GM21619 (cell line): Measurements from ENCODE around the gene PRPS2.

Source experiments
- ATAC-seq: cut with Tn5 transposase; IDR thresholded peaks from one replicate; pipeline ENCODE4 v1.9.1; 2021; ENCODE audit not compliant: unreplicated experiment

Gene PRPS2

GRCh38 chrX:12791257-12792228 is at the start of gene PRPS2:
Gene PRPS2, plus strand, starts transcription at chrX:12791412. Its CDS starts 86 bp downstream, at chrX:12791498.
- ATAC-seq = peak; percentile 67

GRCh38 chrX:12741416-12741815 is 49.8 kb upstream of the PRPS2 start:
- ATAC-seq = no peak

GRCh38 chrX:12747433-12747832 is 43.8 kb upstream of the PRPS2 start:
- no peak for ATAC-seq

DNA sequence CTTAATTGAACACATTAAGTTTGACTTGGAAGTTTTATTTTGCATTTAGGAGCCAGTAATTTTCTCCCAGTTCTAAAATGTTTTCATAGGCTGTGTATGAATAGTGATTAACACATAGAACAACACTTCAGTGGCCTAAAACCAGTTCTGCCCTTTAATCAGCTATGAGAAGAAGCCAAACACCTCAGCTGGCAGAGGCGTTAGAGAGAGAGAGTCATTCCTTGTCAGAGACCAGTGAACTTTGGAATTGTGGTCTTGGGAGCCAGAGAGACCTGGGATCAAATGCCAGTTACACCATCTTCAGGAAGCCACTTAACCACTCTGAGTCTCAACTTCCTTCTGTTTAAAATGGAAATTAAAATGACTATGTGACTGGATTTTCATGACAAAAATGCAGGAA is 39.3 kb upstream of the PRPS2 start:
- ATAC-seq = no peak

GRCh38 chrX:12753366-12753765 is 37.8 kb upstream of the PRPS2 start:
- ATAC-seq = no peak

- ATAC-seq = no peak
Measured at GRCh38 chrX:12758291-12758690, 32.9 kb upstream of the PRPS2 start.

- ATAC-seq = no peak
Measured at GRCh38 chrX:12767856-12768255, 23.4 kb upstream of the PRPS2 start.

- no peak for ATAC-seq
Measured at GRCh38 chrX:12768491-12768890, 22.7 kb upstream of the PRPS2 start.

DNA sequence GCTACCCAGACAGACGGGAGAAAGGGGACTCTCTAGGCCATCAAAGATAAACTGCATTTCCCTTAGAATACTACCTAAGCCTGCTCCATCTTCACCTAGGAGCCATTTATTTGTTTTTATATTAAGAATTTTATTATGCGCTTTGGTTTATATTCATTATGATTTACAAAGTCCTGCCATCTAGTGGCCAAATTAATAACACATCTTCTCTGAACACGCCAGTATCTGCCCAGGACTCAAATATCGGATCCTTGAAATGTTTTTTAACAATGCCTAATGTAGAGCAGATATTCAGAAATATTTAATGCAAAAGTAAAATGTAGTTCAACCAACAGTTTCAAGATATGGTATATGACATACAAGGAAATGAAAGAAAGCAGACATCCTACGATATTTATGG is 20.8 kb upstream of the PRPS2 start:
- no peak for ATAC-seq

DNA sequence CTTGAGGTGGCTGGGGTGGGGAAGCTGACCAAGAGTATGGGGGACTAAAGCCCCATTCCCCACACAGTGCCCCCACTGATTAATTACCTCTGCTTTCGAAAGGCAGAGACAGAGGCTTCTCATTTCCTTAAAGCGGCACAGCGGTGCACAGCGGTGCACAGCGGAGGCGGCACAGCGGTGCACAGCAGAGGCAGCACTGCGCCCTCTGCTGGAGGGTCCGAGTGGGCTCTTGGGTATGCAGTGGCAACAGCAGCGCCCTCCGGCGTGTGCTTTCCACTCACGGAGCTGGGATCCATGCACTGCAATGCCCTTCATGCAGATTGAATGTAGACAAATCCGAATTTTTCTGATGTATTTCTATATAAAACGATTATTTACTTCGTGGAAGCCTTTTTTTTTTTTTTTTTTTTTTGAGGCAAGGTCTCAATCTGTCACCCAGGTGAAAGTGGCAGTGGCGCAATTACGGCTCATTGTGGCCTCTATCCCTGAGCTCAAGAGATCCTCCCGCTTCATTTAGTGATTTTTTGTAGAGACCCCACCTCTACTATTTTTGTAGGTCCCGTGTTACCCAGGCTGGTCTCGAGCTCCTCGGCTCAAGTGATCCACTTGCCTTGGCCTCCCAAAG is 19.7 kb upstream of the PRPS2 start:
- ATAC-seq = peak; percentile 100

- no peak for ATAC-seq
Measured at GRCh38 chrX:12777670-12778069, 13.5 kb upstream of the PRPS2 start.

- ATAC-seq = no peak
Measured at GRCh38 chrX:12779534-12779933, 11.7 kb upstream of the PRPS2 start.

DNA sequence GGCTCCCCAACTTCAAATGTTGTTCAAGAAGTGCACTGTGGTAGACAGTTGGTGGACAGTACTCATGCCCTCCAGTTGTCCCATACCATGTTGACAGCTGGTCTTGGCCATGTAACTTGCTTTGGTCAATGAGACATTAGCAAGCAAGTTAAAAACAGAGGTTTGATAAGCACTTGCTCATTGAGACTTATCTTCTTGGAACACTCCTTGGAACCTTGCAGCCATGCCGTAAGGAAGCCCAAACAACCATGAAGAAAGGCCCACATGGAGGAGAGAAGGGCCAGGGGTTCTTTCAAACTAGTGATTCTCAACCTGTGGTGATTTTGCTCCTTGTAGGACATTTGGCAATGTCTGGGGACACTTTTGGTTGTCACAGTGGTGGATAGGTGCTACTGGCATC is 2.6 kb upstream of the PRPS2 start:
- ATAC-seq = no peak

DNA sequence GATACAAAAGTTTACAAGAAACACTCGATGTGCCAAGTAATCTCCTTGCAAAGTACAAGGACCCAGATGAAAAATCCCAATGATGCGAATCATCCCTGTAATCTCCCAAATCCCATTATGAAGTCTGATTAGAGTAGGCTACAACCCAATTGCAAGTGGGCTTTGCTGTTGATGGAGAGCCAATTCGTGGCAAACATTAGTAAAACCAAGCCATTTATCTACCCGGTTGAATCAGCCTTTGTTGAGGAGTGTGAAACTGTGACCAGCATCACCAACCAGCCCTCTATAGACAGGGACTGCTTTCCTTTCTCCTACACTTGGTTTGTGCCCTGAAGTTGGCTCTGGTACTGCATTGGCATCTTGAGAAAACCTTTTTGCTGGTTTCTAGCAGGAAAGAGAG is 1.2 kb upstream of the PRPS2 start:
- ATAC-seq = no peak

- ATAC-seq = peak; percentile 31
Measured at GRCh38 chrX:12790885-12791256, 341 bp upstream of the PRPS2 start.

DNA sequence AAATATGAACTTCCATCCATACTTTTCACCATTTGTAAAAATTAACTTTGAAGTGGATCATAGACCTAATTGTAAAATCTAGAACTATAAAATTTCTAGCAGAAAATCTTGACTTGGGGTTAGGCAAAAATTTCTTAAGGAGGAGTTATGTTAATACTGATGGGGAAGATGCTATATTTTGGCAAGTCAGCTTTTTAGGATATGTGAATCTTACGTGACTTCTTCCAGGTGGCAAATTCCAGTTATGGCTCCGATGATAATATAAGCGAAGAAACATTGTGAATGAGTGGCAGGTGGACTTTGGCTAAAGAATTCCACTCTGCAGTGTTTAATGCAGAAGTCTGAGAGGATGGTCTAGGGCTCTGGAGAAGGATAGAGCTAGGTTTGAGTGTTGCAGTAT is 1.5 kb downstream of the PRPS2 start:
- no peak for ATAC-seq

DNA sequence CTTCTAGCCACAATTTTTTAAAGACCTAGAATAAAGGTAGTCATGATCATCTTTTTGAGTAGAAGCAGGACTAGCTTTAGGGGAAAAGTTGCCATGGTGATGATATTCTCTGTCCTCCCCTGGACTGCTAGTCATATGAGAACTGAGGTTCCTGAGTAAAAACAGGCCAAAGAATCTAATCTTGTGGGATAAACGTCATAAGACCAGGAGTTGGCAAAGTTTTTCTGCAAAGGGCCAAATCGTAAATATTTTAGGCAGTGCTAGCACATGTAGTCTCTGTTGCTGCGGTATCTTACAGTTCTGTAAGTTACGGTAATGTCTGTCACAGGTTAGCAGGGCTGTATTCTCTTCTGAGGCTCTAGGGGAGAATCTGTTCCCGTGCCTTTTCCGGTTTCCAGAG is 3.4 kb downstream of the PRPS2 start:
- ATAC-seq = no peak

- ATAC-seq = no peak
Measured at GRCh38 chrX:12798601-12799000, 7.4 kb downstream of the PRPS2 start.

DNA sequence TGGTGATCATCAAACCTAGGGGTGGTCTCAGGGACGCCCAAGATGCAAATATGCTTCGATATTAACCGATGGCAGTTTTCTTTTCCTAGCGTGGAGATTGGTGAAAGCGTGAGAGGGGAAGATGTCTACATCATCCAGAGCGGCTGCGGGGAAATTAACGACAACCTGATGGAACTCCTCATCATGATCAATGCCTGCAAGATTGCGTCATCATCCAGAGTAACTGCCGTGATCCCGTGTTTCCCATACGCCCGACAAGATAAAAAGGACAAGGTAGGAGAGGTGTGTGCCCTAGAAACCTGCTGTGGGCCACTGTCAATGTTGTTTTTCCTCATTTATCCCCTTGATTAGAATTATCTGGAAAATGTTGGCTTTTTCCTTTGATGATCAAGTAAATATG is 7.9 kb downstream of the PRPS2 start:
- ATAC-seq = no peak

DNA sequence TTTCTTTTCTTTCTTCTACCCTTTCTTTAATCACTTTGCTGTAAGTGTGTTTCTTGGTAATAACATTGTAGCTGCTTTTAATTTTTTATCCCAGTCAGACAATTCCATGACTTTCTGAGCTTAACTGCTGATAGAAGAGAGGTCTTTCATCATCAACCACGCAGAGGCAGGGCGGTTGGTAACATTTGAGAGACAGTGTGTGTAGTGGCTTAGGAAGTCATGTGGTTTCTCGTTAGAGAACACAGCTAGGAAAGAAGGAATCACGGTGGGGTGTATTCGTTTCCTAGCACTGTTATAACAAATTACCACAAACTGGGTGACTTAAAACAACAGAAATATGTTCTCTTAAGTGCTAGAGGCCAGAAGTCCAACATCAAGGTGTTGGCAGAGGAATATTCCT is 11.5 kb downstream of the PRPS2 start:
- ATAC-seq = no peak

GRCh38 chrX:12804655-12805054 is 13.4 kb downstream of the PRPS2 start:
- ATAC-seq = no peak

- no peak for ATAC-seq
Measured at GRCh38 chrX:12805333-12805732, 14.1 kb downstream of the PRPS2 start.
